ENCODE data around the gene EVPL.

Gene EVPL

GRCh38 chr17:76017481-76018339, 9.4 kb downstream of the EVPL start:
- no peak for DNase-seq

DNA sequence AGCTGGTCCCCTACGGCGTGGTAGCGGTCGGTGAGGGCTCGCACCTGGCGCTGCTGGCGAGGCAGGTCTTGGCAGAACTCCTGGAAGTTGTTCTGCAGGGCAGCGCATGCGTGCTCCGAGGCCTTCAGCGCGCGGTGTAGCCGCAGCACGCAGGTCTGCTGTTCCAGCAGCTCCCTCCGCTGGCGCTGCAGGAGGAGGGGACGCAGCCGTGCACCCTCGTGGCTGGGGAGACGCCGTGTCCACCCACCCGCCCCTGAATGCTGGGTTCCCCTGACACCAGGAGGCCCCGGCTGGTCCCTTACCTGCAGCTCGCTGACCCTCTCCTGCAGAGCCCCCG, 12.2 kb downstream of the EVPL start:
- no peak for DNase-seq

DNA sequence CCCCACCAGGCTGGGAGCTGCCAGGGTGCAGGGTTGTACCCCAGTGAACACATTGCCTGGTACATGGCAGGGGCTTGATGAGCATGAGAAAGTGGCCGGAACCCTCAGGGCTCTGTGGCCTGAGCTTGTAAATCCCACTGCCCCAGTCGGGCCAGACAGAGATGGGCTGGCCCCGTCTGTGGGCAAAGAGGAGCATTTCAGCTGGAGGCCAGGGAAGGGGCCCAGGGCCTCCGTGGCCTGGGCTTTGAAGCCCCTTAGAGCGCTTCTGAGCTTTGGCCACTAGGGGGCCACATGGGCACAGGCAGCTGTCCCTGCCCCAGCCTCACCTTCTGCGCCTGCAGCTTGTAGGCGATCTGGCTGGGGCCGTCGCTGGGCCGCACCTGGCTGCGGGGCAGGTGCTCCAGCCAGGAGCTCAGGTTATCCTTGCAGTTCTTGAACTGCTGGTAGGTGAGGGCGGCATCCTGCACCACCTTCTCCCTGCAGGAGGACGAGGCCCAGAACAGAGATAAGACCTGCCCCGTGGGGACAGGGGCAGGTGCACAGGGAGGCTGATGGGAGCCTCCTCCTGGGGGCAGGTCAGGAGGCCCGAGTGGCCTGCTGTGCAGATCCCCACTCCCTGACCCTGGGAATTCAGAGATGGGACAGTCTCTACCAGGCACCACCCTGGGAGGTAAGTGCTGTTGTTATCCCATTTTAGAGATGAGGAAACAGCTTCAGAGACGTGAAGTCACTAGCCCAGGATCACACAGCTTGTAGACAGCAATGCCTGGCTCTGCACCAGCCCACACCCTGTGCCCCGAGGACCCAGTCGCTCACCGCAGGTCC, 12.8 kb downstream of the EVPL start:
- DNase-seq = peak; percentile 37

- DNase-seq = no peak
These were observed 13.7 kb downstream of the EVPL start for GRCh38 chr17:76013377-76013932.

GRCh38 chr17:76011951-76012350, 15.2 kb downstream of the EVPL start:
- no peak for DNase-seq

- DNase-seq = no peak
These were observed 17.0 kb downstream of the EVPL start for GRCh38 chr17:76009969-76010661.

DNA sequence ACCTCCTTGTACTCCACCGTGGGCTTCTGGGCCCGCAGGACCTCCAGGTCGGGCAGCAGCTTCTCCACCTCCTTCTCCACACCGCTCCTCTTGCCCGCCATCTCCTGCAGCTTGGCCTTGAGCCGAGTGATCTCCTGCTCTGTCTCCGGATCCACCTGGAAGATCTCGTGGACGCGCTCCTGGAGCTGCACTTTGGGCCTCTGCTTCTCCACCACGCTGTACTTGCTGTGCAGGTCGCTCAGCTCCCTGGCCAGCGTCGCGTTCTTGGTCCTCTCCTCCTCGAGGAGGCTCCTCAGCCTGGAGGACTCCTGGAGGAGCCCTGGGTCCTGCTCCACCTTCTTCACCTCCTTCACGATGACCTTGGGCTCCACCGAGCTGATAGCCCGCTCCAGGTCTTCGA, 17.7 kb downstream of the EVPL start:
- DNase-seq = no peak

DNA sequence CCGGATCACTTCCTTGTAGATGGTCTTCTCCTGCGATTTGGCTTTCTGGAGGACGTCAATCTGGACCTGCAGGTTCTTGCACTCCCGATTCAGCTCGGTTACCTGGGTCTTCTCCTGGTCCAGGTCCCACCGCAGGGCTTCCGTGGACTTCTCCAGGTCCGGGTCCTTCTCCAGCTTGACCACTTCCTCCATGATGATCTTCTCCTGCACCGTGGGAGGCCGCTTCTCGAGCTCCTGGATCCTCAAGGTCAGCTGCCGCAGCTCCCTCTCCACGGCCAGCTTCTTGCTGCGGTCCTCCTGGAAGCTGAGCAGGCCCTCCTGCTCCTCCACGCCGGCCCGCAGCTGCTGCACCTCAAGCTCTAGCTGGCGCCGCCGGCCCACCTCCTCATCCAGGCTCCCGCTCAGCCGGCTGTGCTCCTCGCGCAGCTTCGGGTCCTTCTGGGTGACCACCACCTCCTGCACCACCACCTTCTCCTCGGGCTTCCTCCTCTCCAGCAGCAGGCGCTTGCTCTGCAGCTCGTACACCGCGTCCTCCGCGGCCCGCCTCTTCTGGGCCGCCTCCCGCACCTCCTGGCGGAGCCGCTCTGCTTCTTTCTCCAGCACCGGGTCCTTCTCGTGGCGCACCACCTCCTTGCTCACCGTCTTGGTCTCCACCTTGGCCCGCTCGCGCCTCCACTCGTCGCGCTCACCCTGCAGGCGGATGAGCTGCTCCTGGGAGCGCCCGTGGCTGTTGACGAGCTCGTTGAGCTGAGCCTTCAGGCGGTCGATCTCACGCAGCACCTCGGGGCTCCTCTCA, 18.3 kb downstream of the EVPL start:
- no peak for DNase-seq

DNA sequence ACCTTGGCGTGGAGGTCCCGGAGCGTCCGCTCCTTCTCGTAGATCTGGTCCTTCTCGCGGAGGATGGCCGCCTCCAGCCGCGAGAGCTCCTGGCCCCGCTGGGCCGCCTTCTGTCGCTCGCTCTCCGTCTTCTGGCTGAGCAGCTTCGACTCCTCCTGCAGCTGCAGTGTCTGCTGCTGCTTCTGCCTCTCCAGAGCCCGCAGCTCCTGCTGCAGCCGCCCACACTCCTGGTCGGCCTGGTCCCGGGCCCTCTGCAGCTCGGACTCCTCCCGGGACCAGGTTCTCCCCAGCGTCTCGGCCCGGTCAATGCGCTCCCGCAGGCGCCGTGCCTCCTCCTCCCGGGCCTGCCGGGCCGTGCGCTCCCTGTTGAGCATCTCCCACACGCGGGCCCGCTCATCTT, 18.9 kb downstream of the EVPL start:
- no peak for DNase-seq

GRCh38 chr17:76007850-76008165, 19.3 kb downstream of the EVPL start:
- DNase-seq = no peak

- no peak for DNase-seq
These were observed 19.8 kb downstream of the EVPL start for GRCh38 chr17:76007131-76007849.

DNA sequence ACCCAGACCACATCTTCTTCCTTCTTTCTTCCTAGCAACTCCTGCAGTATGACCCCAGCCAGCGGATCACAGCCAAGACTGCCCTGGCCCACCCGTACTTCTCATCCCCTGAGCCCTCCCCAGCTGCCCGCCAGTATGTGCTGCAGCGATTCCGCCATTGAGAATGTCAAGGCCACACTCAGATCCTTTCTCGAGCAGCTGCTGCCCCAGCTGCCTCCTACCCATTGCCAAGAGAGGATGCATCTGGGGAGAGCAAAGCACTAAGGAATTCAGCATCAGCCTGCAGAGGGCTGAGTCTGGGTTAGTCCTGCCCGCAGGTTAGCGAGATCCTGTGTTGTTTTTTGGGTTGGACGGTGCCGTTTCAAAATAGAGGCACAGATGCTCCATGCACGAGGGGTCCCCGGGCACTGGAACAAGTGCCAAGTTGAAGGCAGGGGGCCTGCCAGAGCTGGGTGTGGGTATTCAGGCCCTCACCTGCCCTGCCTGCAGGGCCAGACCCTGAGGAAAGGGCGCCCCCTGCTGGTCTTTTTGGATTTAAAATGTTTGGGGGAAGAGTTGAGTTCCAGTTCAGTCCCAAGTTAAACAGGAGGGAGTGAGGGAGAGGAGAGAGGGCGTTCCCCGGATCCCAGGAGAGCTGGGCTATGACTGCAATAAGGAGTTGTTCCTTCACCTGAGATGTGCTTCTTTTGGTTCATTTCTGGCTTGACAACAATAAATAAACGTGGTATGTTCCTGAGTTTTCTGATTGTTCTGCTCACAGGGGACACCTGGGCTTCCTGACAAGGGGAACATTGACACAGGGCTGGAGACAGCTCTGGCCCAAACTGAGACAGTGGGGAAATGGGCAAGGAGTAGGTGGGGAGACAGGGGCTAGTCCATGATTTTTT, 21.6 kb downstream of the EVPL start:
- DNase-seq = peak; percentile 42

- DNase-seq = no peak
These were observed 22.3 kb downstream of the EVPL start for GRCh38 chr17:76004750-76005262.

- DNase-seq = no peak
These were observed 23.2 kb downstream of the EVPL start for GRCh38 chr17:76003915-76004314.

DNA sequence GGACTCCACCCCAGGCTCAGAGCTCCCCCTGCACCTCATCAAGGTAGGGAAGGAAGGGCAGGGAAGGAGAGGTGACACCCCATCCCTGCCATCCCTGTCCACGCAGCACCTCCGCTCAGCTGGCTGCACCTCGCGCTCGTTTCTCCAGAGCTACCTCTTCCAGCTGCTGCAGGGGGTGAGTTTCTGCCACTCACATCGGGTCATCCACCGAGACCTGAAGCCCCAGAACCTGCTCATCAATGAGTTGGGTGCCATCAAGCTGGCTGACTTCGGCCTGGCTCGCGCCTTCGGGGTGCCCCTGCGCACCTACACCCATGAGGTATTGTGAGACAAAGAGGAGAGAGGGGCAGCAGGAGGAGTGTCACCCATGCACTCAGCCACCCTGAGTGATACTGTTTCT, 25.0 kb downstream of the EVPL start:
- DNase-seq = no peak

DNA sequence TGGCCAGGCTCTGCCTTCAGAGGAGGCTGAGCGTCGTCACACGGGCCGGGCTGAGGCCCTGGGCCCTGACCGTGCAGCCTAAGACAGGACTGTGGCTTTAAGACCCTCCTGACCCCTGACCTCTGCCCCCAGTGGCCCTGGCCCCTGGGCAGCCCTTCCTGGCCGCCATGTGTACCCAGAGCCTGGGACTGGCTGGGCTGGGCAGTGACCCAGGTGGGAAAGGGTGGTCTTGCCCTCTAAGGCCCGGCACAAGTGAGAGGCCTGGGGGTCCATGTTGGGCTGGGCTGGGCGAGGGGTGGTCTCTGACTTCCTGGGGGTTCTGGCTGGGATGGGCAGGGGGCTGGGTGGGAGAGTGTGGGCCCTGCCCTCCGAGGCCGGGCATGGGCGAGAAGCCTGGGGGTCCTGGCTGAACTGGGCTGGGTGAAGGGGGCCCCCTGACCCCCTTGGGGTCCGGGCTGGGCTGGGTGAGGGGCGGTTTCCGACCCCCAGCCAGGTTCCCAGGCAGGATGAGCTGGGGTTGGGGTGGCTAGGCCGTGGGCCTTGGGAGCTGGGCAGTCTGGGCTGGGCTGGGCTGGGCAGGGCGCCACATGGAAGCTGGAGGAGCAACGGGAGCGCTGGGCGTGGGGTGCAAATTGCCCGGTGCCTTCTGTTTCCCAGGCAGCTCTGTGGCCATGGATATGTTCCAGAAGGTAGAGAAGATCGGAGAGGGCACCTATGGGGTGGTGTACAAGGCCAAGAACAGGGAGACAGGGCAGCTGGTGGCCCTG, 26.2 kb downstream of the EVPL start, which contains the start of gene CDK3:
CDK3 (plus strand) TSS at position 101 of the 767 bp plus-strand sequence; CDS start at position 672, 571 bp downstream.
- no peak for DNase-seq

DNA sequence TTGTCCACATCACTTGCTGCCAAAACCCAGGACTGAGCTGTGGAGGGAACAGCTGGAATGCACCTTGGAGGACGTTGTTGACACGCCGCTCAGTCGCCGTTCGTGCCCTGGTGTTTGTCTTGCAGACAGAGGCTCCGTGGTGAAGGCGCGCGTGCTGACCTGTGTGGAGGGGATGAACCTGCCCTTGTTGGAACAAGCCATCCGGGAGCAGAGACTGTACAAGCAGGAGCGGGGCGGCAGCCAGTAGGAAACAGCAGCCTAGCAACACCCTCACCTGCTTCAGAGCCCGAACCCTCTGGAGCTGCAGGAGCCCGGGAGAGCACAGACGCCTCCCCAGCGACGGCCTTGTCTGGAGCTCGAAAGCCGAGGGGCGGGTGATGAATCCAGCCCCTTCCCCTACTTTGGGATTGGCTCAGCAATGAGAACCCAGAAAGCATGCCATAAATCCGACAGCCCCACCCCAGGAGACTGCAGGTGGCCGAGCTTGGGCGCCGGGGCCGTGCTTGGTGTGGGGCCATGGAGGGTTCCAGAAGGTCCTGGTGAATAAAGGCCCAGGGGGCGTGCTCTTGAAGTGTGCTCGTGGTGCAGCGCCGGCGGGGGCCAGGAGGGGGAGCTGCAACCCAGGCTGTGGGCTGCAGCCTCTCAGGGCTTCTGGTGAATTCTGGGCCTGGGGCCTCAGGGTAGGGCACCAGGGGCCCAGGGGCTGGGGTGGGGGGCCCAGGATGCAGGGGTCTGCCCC, 26.9 kb downstream of the EVPL start:
- DNase-seq = no peak

- DNase-seq = no peak
These were observed 28.7 kb downstream of the EVPL start for GRCh38 chr17:75998327-75998795.

All from NCI-H748 treated with DMSO at 0.1 percent for 48 hours (cell line).